HG03378 (cell line): ENCODE measurements around the gene CACNB2.

Experiments used
- ATAC-seq: cut with Tn5 transposase; IDR thresholded peaks from one replicate; pipeline ENCODE4 v1.9.1; 2021; ENCODE audit warnings: mild to moderate bottlenecking, moderate library complexity; ENCODE audit not compliant: unreplicated experiment

Gene CACNB2

GRCh38 chr10:18381679-18382078 lies 241.5 kb downstream of the CACNB2 start:
- no peak for ATAC-seq

- ATAC-seq = no peak
Observed at GRCh38 chr10:18397906-18398305, 257.7 kb downstream of the CACNB2 start.

GRCh38 chr10:18399158-18399557 lies 258.9 kb downstream of the CACNB2 start:
- peak; percentile 87 for ATAC-seq

GRCh38 chr10:18400201-18400905 lies 260.1 kb downstream of the CACNB2 start:
- ATAC-seq = no peak

- ATAC-seq = no peak
Observed at GRCh38 chr10:18400906-18401245, 260.7 kb downstream of the CACNB2 start.

- no peak for ATAC-seq
Observed at GRCh38 chr10:18401416-18402195, 261.4 kb downstream of the CACNB2 start.

- ATAC-seq = no peak
Observed at GRCh38 chr10:18402853-18403252, 262.6 kb downstream of the CACNB2 start.

- ATAC-seq = no peak
Observed at GRCh38 chr10:18404530-18404929, 264.3 kb downstream of the CACNB2 start.

GRCh38 chr10:18406136-18406535 lies 265.9 kb downstream of the CACNB2 start:
- ATAC-seq = no peak

- ATAC-seq = peak; percentile 58
Observed at GRCh38 chr10:18409599-18410397, 269.6 kb downstream of the CACNB2 start.

- no peak for ATAC-seq
Observed at GRCh38 chr10:18414061-18414460, 273.8 kb downstream of the CACNB2 start.

- ATAC-seq = no peak
Observed at GRCh38 chr10:18417950-18418527, 277.8 kb downstream of the CACNB2 start.

GRCh38 chr10:18418541-18419215 lies 278.5 kb downstream of the CACNB2 start:
- ATAC-seq = peak; percentile 78

GRCh38 chr10:18419945-18420344 lies 279.7 kb downstream of the CACNB2 start:
- no peak for ATAC-seq

GRCh38 chr10:18421726-18422293 lies 281.6 kb downstream of the CACNB2 start:
- no peak for ATAC-seq

GRCh38 chr10:18423058-18423637 lies 282.9 kb downstream of the CACNB2 start:
- ATAC-seq = no peak

GRCh38 chr10:18424200-18424599 lies 284.0 kb downstream of the CACNB2 start:
- ATAC-seq = no peak

- no peak for ATAC-seq
Observed at GRCh38 chr10:18429335-18429734, 289.1 kb downstream of the CACNB2 start.

GRCh38 chr10:18436902-18437301 lies 296.7 kb downstream of the CACNB2 start:
- ATAC-seq = no peak

GRCh38 chr10:18437486-18437885 lies 297.3 kb downstream of the CACNB2 start:
- ATAC-seq = no peak
